SKM-1 (cell line): Measurements from ENCODE around the gene GFPT1.
A peak's percentile ranks its signal among the peaks of the same experiment; 100 is the strongest.

Experiments used
- DNase-seq: peaks from one replicate; lab custom pipeline; 2025; ENCODE audit not compliant: unreplicated experiment; lab: John Stamatoyannopoulos, UW

GFPT1 gene

DNA sequence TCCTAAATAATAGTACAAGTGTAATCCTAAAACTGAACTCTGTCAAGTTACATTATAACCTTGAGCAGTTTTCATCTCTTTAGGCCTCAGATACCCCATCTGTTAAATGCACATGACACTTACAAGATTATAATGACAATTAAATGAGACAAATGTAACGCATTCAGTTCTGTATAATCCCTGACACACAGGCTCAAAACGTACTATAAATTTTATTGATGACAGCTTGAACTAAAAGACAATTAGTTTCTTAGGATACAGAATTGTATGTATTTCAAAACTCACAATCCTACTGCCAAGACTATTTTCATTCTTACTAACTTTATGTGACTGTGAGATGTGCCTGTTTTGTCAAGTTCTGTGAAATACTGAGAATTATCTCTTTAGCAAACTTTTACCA, 56.2 kb downstream of the GFPT1 start:
- no peak for DNase-seq

DNA sequence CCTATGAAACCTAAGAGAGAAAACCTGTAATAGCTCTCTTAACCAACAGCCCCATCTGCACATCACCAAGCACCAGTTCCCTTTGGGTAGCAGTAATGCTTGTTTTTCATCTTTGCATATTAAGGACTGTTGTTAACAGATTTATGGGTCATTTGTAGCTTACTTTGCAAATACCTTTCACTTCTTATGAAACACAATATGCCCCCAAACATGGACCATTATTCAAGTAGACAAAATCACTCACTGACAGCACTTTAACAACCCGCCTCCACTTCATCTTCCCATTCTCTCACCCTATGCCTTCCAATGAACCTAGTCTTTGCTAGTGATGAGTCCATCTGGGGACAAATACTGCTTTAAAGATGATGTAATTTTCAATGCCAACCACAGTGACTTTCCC, 64.4 kb downstream of the GFPT1 start:
- no peak for DNase-seq

DNA sequence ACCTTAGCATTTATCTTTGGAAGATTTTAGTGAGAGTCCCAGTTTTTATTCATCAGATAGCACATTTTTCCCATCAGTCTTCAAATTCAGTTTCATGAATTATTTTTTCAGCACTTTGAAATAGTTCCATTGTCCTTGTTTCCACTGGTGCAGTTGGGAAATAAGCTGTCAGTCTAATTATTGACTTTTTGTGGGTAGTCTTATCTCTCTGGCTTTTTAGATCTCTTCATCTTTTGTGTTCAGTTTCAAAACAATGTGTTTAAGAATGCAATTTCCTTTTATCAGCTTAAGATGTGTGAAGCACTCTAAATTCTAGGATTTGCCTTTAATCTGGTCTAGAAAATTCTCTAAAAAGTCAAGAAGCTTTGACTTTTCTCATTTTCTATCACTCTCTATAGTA, 70.5 kb downstream of the GFPT1 start:
- no peak for DNase-seq

DNA sequence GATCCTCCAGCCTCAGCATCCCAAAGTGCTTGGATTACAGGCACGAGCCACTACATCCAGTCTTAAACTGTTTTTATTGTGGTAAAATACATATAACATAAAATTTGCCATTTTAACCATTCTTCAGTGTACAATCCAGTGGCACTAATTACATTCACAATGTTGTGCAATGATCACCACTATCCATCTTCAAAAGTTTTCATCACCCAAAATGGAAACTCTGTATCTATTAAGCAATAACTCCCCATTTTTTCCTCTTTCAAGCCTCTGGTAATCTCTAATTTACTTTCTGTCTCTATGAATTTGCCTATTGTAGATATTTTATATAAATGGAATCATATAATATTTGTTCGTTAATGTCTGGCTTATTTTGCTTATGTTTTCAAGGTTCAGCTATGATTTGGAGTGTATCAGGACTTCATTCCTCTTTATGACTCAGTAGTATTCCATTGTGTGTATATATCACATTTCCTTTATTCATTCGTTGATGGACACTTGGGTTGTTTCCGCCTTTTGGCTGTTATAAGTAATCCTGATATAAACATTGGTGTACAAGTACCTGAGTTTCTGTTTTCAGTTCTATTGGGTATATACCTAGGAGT, 71.8 kb downstream of the GFPT1 start:
- no peak for DNase-seq

DNA sequence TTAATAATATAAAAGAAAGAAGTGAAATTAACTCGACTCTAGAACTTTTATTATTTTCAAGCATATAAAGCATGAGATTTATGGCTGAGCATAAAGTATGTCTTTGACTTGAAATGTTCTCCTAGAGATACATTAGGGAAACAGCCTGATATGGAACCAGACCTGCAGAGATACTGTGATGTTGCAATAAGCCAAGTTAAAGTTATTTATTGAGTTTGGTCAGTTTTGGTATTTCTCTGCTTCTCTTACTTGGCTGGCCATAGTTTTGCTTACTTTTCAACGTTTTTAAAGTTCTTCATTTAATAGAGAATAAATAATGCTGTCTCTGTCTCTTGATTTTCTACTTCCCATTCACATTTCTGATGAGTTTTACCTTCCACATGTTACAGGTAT, 76.0 kb downstream of the GFPT1 start:
- DNase-seq = no peak

DNA sequence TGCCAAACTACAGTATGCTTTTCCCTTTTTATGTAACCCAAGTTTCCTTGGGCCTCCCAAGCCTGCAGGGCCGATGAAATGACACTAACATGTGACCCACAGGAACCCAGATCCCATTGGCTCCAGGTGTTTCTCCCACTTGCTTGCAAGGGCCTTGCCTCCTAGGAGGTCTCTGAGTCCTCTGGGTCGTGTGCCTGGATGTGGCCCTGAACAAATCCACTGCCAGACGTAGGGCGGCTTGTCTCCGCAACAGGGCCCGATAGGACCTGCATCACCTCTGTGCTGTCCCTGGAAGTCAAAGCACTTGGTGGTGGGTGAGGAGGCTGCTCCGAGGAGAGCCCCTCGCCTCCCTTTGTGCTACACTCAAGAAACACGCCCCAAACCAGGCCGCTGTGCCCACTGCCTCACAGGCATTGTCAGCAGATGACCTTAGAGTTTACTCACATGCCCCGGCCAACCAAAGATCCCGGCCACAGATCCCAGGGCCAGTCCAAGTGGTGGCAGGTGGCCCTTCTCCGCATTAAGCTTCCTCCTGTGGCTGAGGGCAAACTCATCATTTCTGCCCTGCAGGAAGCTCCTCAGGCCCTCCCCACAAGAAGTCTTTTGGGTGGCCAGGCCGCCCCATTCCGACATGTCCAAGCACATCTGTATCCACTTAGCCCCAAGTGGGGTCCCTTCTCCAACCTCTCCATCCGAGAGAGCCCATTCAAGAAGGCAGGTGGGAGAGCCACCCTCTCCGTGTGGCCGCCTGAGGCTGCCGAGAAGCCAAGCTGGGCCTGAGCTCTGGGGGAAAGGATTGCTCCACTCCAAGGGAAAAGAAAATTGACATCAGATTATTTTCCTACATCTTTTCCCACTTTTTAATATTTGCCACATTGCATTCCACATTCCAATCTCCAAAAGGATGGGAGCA, 76.7 kb downstream of the GFPT1 start:
- DNase-seq = no peak

DNA sequence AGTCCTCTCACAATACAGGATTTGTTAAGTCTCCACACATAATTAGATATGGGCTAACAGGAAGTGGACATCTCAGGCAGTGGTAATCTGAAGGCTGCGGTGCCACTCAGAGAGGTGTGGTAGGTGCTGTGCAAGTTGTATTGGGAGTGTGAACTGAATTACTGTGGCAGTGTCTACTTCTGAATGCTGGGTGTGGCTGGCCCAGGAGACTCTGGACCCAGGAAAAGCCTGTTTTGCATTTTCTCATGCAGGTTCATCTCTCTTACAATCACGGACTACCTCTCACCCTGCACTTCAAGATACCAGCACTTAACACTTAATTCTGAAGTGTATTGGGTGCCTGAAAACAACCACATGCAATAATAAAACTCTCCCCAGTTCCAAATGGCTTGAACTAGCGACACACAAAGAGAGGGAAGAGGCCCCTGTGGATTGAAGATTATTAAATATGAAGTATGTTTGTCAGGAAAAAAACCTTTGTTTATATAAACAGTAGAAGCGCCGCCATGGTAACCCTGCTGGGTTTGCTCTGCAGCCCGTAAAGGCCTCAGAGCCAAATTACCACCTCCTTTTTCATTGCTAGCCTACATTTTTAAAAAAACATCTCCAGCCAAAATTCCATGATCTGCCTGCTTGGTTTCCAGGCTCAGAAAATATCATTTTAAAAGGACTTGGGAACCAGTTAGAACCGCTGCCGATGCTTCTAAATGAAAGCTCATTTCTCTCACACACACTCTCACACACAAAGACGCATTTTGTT, 77.5 kb downstream of the GFPT1 start:
- DNase-seq = no peak

DNA sequence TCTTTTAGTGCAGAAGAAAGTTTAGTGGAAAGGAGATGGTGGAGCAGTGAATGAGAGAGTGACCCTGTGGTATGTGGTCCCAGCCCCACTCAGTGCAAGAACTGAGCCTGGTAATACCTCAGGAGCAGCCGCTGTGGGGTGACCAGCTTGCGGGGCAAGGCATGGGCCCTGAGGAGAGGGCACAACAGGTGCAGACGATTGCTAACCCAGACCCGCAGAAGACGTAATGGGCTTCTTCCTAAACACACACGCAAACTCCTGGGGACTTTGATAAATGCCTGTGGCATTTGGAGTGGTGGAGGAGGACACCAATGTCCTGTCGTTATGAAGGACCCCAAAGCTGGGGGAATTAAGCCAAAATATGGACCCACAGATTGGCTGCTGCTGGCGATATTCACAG, 78.7 kb downstream of the GFPT1 start:
- DNase-seq = no peak

DNA sequence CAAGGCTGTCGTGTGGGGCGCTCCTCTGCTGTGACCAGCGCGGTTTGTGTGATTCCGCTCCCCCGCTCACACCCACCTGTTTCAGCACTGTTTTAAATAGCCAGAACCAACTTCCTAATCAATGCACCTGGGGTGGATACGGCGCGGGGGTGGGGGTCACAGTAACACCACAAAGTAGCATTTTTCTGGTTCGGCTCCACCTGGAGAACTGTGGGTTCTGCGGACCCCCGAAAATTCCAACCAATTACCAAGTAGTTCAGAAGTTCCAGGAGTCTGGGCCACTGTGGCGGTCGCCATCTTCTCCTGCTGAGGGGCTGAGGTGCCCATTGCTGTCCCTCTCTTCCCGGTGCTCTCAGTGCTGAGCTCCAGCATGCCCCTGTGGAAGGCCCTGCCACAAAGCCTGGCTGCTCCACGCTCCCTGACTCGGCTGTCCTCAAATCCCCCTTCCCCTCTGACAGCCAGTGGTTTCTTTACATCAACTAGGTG, 79.4 kb downstream of the GFPT1 start:
- DNase-seq = no peak

DNA sequence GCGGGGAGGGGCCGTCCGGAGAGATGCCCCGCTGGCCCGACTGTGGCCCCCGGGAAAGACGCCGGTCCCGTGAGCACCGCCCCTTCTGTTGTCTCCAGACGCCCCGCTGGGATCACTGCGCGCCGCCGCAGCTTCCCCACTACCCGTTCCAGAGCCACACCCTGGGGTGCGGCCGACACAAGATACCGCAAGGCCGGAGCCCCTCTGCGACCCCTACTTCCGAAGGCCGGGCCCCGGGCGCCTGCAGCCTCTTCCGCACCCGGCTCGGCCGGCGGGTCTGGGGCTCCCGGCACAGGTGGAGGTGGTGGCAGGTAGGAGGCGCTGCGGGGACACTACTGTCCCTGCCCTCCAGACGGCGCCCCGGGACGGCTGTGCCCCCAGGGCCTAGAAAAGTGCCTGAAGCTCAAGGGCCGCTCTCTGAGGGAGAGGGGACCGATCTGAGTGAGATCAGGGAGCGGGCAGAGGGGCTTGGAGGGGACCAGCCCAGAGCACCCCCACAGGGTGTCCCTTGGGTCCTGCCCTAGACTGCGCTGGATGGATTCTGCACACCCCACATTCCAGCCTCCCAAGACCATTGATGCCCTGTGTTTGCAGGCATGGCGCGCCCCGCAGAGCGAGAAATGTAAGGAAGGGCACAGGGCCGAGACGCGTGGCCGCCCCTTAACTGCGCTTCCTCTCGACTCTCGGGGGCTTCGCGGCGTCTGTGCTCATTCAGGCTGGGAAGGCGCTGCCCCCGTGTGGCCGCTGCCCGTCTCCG, 80.0 kb downstream of the GFPT1 start:
- DNase-seq = peak; percentile 53

DNA sequence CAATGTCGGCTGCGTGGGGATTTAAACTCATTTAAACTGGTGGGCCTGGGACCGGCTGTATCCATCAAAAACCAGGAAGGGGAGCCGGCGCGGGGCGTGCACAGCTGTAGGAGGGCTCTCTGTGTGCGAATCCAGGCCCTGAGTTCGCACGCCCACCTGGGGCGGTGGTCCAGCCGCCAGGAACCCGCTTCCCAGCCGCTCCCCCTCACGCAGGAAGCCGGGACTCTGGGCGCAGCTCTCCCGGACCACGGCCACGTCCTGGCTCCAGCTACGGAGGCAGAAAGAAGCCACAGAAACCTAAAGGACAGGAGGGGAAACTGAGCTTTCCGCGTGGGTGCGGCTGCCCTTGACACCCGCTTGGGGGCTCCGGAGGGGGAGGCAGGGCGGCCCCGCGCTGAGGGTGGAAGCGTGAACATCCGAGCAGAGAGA, 80.6 kb downstream of the GFPT1 start:
- no peak for DNase-seq

DNA sequence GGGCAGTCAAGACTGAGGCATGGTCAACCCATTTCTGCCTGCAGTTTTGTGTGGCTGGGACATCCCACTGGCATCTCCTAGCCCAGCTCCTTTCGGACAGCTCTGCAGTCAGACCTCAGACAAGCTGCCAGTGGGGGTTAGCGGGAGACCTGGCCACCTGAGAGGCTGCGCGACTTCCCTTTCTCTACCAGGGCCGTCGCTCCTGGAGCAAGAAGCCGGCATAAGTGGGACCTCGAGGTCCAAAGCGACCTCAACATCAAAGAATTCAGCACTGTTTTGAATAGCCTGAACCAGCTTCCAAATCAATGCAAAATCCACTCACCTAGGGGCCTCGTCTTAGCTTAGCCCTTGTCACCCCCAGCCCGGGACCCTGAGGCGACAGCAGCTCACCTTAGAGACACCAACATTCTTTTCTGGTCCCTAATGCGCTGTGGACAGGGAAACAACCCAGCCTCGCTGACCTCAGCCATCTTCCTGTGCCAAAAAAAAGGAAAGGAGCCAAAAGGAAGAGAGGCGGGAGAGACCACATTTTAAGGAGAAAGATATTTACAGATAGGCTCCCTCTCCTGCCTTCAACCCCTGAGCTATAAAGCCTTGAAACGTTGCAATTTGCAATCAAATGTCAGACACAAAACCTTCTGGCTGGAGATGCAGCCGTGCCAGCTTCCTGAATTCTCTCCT, 81.2 kb downstream of the GFPT1 start:
- no peak for DNase-seq

DNA sequence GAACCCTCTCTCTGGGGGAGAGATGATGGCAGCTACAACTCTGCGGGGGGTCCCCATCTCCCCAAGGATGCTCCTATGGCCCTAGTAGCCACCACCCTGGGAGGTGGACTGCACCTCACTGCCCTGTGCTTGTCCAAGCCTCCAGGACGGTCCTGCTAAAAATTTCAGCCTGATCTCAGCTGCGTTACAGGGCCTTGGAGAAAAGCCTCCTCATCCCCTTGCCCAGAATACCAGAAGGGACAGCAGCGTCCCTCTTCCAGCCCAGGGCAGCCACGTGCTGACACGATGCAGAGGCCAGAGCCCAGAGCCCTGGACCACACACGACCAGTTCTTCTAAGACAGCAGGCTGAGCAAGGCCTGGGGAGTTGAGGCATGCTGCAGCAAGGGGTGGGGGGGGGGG, 81.9 kb downstream of the GFPT1 start:
- no peak for DNase-seq

DNA sequence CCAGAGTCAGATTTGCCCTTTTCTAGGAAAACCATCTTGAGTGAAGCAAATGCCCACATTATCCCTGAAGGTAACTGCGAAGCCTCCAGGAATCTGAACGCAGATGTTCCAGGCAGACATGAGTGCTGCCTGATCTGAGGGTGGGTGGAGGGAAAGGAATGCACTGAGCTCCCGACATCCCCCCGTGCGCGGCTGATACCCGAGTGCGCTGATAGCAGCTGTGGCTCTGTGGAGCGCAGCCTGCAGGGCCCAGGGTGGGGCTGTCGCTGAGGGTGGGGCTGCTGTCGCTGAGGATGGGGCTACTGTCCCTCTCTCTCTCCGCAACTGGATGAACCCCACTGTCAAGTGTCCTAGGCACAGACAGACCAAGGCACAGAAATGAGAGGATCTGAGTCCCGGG, 82.4 kb downstream of the GFPT1 start:
- DNase-seq = no peak

DNA sequence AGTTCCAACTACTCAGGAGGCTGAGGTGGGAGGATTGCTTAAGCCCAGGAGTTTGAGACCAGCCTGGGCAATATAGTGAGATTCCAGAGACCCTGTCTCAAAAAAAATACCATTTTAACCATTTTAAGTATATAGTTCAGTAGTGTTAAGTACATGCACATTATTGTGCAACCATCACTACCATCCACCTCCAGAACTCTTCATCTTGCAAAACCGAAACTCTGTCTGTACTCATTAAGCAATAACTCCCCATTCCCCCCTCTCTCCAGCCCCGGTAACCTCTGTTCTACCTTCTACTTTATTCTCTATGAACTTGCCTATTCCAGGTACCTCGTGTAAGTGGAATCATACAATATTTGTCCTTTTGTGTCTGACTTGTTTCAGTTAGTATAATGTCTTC, 86.4 kb downstream of the GFPT1 start:
- peak; percentile 41 for DNase-seq

DNA sequence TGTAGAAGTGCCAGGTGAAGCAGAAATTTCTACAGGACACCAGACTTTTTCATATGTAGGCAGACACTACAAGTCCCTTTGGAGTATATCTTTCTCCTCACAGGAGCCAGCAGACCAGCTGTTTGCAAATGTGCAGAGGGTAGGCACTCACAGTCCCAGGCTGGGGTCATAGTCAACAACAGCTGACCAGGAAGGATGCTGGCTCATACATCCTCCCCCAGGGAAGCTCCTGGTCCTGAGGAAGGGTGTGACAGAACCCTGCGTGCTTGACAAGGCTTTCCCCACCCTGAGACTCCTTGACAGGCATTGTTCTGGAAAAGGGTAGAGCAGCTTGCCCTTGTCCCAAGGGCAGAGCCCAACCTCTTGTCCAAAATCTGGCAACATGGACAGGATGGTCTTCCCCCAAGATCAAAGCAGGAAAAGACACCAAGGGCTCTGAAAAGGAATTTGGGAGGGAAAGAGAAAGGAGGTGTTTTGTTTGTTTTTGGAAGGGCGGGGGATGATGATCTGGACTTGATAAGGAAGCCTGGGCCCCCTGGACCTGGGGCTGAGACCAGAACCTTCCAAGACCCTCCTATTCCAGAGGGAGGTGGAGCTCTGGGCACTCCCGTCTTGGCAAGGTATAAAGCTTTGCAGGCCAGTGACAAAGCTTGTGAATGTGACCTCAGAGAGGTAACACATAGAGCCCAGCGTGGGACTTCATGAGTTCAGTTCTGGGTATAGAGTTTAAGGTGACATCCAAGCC, 87.1 kb downstream of the GFPT1 start:
- no peak for DNase-seq

DNA sequence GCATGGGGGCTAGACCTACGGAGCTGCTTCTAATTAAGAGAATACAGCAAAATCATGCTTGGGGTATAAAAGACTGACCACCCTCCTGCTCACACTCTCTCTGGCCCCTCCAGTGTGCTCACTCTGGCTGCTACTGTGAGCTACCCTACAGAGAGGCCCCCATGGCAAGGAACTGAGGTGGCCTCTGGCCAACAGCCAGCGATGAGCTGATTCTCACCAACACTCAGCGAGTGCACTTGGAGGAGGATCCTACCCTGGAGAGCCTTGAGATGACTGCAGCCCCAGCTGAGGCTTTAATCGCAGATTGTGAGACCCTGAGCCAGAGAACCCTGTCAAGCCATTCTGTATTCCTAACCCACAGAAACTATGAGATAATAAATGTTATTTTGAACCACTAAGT, 88.2 kb downstream of the GFPT1 start:
- no peak for DNase-seq

DNA sequence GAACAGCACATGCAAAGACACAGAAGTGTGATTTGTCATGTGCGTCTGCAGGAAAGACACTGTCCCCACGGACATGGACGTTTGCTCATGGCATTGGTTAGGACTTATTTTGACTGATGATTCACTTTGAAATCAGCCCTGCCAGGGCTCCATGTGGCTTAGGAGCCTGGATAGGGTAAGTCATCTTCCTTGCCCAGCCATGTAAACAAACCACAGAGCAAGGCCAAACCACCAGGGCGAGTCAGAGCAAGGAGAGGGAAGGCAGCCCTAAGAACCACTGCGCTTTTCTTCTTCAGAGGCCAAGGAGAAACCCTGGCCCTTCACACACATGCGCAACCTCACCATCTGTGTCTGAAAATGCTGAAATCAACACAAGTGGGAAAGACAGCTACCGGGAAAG, 88.8 kb downstream of the GFPT1 start:
- DNase-seq = no peak

DNA sequence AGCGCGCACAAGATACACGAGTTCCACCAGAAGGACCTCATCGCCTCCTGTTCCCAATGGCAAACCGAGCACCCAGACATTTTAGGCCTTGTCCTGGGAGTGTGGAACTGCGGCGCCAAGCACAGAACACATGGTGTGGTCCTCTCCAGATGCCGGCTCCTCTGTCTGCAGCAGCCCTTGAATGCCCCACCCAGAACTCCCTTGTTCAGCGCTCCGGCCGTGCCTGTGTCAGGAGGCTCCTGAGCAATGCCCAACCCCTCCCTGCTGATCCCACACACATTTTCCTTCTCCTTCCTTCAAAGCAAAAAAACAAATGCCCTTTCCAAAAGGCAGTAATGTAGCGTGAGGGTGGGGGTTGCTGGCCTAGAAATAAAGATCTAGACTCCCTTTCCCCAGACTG, 89.8 kb downstream of the GFPT1 start:
- no peak for DNase-seq

DNA sequence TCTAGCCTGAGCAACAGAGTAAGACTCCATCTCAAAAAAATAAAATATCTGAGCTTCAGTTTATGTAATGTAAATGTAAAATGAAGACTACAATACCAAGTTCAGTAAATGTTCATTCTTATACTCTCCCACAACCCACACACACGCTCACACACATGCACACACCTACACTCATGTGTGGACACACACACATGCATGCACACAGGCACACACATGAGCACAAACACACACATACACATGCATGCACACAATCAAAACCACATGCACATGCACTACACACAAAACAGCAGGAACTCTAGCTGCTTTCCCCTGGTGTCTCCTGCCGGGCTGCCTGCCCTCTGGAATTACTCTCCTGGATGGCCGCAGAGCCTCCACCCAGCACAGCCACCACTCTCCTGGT, 90.6 kb downstream of the GFPT1 start:
- no peak for DNase-seq
